HuH-7 (cell line): ENCODE data around the gene DCAF12.
"Not testable (repeated sequence)": the region's sequence is repeated elsewhere in the genome, so short reads cannot be mapped to it uniquely, and the experiment has no call there.

Experiments used
- DNase-seq: peaks from one replicate; pipeline ENCODE4 v3.0.0; 2011; ENCODE audit warnings: low spot score

The DCAF12 gene

GRCh38 chr9:34065541-34065940 is 61.0 kb downstream of the DCAF12 start:
- DNase-seq, result no peak

- DNase-seq, result no peak
Measured at GRCh38 chr9:34059954-34060353, 66.5 kb downstream of the DCAF12 start.

GRCh38 chr9:34059281-34059680 is 67.2 kb downstream of the DCAF12 start:
- DNase-seq, result no peak

- no peak for DNase-seq
Measured at GRCh38 chr9:34049630-34050384, 76.7 kb downstream of the DCAF12 start.

- DNase-seq, result peak; percentile 90
Measured at GRCh38 chr9:34048727-34049629, 77.5 kb downstream of the DCAF12 start, which contains the start of gene UBAP2. UBAP2 (minus strand) TSS chr9:34048887; CDS start chr9:34017148, 31,739 bp downstream.

- peak; percentile 44 for DNase-seq
Measured at GRCh38 chr9:34047864-34048726, 78.4 kb downstream of the DCAF12 start.

- no peak for DNase-seq
Measured at GRCh38 chr9:34046784-34047379, 79.6 kb downstream of the DCAF12 start.

- DNase-seq, result no peak
Measured at GRCh38 chr9:34045903-34046302, 80.6 kb downstream of the DCAF12 start.

- DNase-seq, result not testable (repeated sequence)
Measured at GRCh38 chr9:34042074-34042473, 84.4 kb downstream of the DCAF12 start.

- DNase-seq, result not testable (repeated sequence)
Measured at GRCh38 chr9:34038851-34039250, 87.6 kb downstream of the DCAF12 start.

GRCh38 chr9:34037626-34038025 is 88.9 kb downstream of the DCAF12 start:
- DNase-seq, result no peak

- no peak for DNase-seq
Measured at GRCh38 chr9:34036625-34037024, 89.9 kb downstream of the DCAF12 start.
